ENCODE measurements around the gene ECM2.

The ECM2 gene

DNA sequence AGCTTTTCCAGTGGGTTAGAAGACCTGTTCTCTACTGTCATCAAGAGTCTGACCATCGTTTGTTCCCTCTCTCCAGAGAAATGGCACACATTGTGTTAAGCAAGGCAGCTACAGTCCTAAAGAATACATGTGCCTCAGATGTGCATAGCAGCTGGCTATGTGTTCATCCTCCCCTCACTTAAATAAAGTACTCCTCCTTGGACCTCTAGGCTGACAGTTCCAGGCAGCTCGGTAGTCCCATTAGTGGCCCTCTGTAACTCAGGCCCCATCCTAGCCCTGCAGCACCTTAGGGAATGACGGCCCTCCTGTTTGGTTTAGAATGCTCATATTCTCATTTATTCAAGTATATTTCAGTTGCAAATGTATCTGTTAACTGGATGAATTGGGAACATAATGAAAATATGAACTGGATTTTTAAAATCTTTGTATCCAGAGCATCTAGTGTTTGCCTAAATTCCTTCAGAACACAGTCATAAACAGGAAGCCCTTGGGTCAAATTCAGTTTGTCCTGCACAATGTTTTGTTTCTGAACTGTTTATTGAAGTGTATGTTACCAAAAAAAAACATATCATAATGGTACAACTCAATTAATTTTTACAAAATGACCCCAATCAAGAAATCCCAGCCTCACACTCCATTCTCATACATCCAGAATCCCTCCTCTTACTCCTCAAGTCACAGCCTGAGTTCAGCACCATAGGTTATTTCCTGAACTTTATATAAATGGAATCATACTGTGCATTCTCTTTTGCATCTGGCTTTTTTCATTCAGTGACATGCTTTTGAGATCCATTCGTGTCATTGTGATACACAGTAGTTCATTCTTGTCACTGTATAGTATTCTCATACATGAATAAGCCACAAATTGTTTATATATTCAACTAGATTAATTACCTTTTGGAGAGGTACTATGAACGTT is 51.9 kb downstream of the ECM2 start:
- no peak overlapping the region for H2AFZ ChIP-seq (ENCODE audit: low read length, unreplicated experiment)

DNA sequence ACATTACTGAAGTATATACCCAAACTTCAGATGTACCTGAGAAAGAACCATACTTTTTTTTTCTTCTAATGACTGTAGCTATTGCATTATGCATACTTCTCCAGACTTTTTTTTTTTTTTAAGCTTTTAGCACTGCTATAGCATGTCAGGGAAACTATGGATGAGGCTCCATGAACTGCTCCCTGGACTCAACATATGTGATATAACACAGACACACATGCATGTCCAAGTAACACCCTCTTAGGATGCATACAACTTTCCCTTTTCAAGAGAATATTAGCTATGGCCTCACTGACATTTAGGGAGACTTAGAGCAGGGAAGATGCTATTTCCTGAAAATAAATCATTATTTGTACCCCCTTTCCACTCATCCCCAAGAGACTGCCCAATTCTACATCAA is 53.0 kb downstream of the ECM2 start:
- H3K4me3 ChIP-seq (ENCODE audit: low read depth, low read length) = no peak overlapping the region
- H2AFZ ChIP-seq (ENCODE audit: low read length, unreplicated experiment) = no peak overlapping the region
- H3K27me3 ChIP-seq (ENCODE audit: insufficient read depth, low read length) = no peaks in the 10 kb centered on the region
- H3K27ac ChIP-seq (ENCODE audit: low read depth, low read length) = no peak overlapping the region
- H3K79me2 ChIP-seq (ENCODE audit: control insufficient read depth, insufficient read depth, low read length, unreplicated experiment) = no peaks in the 10 kb centered on the region
- H3K4me1 ChIP-seq (ENCODE audit: control insufficient read depth, insufficient read depth, low read length, unreplicated experiment) = peaks cover 38% of the 10 kb centered on the region
- no peaks in the 10 kb centered on the region for H3K36me3 ChIP-seq (ENCODE audit: insufficient read depth, low read length)

More for the DNA sequence above, 51.9 kb downstream of the ECM2 start:
- Histone ChIP-seq H3K36me3 (ENCODE audit: insufficient read depth, low read length) (no peaks in the 10 kb centered on the region), H3K27me3 (ENCODE audit: insufficient read depth, low read length) (no peaks in the 10 kb centered on the region), H3K4me3 (ENCODE audit: low read depth, low read length) (no peak overlapping the region), H3K79me2 (ENCODE audit: control insufficient read depth, insufficient read depth, low read length, unreplicated experiment) (no peaks in the 10 kb centered on the region), H3K4me1 (ENCODE audit: control insufficient read depth, insufficient read depth, low read length, unreplicated experiment) (peaks cover 43% of the 10 kb centered on the region), H3K27ac (ENCODE audit: low read depth, low read length) (no peak overlapping the region)

GRCh38 chr9:92482329-92482728 is 53.5 kb downstream of the ECM2 start, which contains the start of gene ASPN:
ASPN (minus strand) TSS chr9:92482506.
- no peaks in the 10 kb centered on the region for H3K27me3 ChIP-seq (ENCODE audit: insufficient read depth, low read length)
- no peaks in the 10 kb centered on the region for H3K36me3 ChIP-seq (ENCODE audit: insufficient read depth, low read length)
- no peak within 1 kb of the TSS for H2AFZ ChIP-seq (ENCODE audit: low read length, unreplicated experiment)
- H3K4me3 ChIP-seq (ENCODE audit: low read depth, low read length) = peak within 1 kb of the TSS; percentile 52; the same call in 1 of the 2 replicates
- H3K79me2 ChIP-seq (ENCODE audit: control insufficient read depth, insufficient read depth, low read length, unreplicated experiment) = no peaks in the 10 kb centered on the region
- H3K4me1 ChIP-seq (ENCODE audit: control insufficient read depth, insufficient read depth, low read length, unreplicated experiment) = peaks cover 38% of the 10 kb centered on the region
- no peak within 1 kb of the TSS for H3K27ac ChIP-seq (ENCODE audit: low read depth, low read length)

- Histone ChIP-seq H3K27me3 (ENCODE audit: insufficient read depth, low read length) (no peaks in the 10 kb centered on the region), H3K4me1 (ENCODE audit: control insufficient read depth, insufficient read depth, low read length, unreplicated experiment) (peaks cover 38% of the 10 kb centered on the region), H3K27ac (ENCODE audit: low read depth, low read length) (peak overlapping the region; percentile 33; the same call in 1 of the 2 replicates), H3K79me2 (ENCODE audit: control insufficient read depth, insufficient read depth, low read length, unreplicated experiment) (no peaks in the 10 kb centered on the region), H3K36me3 (ENCODE audit: insufficient read depth, low read length) (no peaks in the 10 kb centered on the region), H3K4me3 (ENCODE audit: low read depth, low read length) (peak overlapping the region; percentile 52; the same call in 1 of the 2 replicates), H2AFZ (ENCODE audit: low read length, unreplicated experiment) (peak overlapping the region; percentile 75)
Observed at GRCh38 chr9:92480986-92481633, 54.7 kb downstream of the ECM2 start.

DNA sequence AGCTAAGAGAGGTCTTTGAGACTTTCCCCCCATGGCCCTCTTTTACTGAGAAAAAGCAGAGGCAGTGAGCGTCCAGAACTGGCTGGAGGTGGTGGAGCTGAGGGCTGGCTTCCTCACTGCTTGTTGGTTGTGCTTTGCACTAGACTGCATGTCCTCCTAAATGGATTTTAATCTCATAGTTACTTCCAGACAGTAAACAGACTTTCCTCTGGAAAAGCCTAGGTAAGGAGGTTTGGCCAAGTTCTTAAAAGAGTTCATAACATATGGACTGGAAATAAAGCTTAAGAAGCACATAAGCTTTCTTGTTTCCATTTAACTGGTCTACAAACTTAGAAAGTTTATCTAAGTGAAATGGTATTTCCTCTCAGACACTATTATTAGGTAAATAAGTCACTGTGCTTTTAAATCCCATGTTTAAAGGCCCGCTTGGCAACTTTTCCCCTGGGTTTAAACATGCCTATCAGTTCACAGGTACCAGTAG is 55.5 kb downstream of the ECM2 start:
- no peaks in the 10 kb centered on the region for H3K79me2 ChIP-seq (ENCODE audit: control insufficient read depth, insufficient read depth, low read length, unreplicated experiment)
- no peaks in the 10 kb centered on the region for H3K36me3 ChIP-seq (ENCODE audit: insufficient read depth, low read length)
- H3K27ac ChIP-seq (ENCODE audit: low read depth, low read length) = peak overlapping the region; percentile 33; the same call in 1 of the 2 replicates
- peak overlapping the region; percentile 75 for H2AFZ ChIP-seq (ENCODE audit: low read length, unreplicated experiment)
- H3K4me1 ChIP-seq (ENCODE audit: control insufficient read depth, insufficient read depth, low read length, unreplicated experiment) = peaks cover 38% of the 10 kb centered on the region
- H3K4me3 ChIP-seq (ENCODE audit: low read depth, low read length) = peak overlapping the region; percentile 52; the same call in 1 of the 2 replicates
- H3K27me3 ChIP-seq (ENCODE audit: insufficient read depth, low read length) = no peaks in the 10 kb centered on the region

- Histone ChIP-seq H3K27ac (ENCODE audit: low read depth, low read length) (no peak overlapping the region), H3K27me3 (ENCODE audit: insufficient read depth, low read length) (no peaks in the 10 kb centered on the region)
Observed at GRCh38 chr9:92479346-92479745, 56.4 kb downstream of the ECM2 start.

DNA sequence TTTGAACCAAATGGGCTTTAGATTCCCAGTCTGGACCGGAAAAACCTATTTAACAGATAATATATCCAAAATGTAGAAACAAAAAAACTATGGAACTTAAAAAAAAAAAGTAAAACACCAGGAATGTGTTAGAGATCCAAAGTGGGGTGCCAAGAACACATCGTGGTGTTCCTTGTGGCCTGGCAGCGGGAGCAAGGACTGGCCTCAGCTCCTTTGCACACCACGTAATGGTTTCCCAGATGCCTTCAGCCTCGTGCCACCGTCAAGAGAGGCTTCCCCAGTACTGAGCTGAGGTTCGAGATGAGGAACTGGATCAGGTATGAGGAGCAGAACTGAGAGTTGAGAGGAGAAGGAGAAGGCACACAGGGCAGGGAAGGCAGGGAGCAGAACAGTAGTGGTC is 57.0 kb downstream of the ECM2 start:
- Histone ChIP-seq H3K36me3 (ENCODE audit: insufficient read depth, low read length) (no peaks in the 10 kb centered on the region), H3K27ac (ENCODE audit: low read depth, low read length) (no peak overlapping the region), H2AFZ (ENCODE audit: low read length, unreplicated experiment) (no peak overlapping the region), H3K27me3 (ENCODE audit: insufficient read depth, low read length) (no peaks in the 10 kb centered on the region), H3K79me2 (ENCODE audit: control insufficient read depth, insufficient read depth, low read length, unreplicated experiment) (no peaks in the 10 kb centered on the region), H3K4me3 (ENCODE audit: low read depth, low read length) (no peak overlapping the region), H3K4me1 (ENCODE audit: control insufficient read depth, insufficient read depth, low read length, unreplicated experiment) (peaks cover 31% of the 10 kb centered on the region)

More at GRCh38 chr9:92479346-92479745, 56.4 kb downstream of the ECM2 start:
- H3K4me3 ChIP-seq (ENCODE audit: low read depth, low read length) = no peak overlapping the region
- no peaks in the 10 kb centered on the region for H3K79me2 ChIP-seq (ENCODE audit: control insufficient read depth, insufficient read depth, low read length, unreplicated experiment)
- peaks cover 37% of the 10 kb centered on the region for H3K4me1 ChIP-seq (ENCODE audit: control insufficient read depth, insufficient read depth, low read length, unreplicated experiment)
- H3K36me3 ChIP-seq (ENCODE audit: insufficient read depth, low read length) = no peaks in the 10 kb centered on the region
- H2AFZ ChIP-seq (ENCODE audit: low read length, unreplicated experiment) = no peak overlapping the region

DNA sequence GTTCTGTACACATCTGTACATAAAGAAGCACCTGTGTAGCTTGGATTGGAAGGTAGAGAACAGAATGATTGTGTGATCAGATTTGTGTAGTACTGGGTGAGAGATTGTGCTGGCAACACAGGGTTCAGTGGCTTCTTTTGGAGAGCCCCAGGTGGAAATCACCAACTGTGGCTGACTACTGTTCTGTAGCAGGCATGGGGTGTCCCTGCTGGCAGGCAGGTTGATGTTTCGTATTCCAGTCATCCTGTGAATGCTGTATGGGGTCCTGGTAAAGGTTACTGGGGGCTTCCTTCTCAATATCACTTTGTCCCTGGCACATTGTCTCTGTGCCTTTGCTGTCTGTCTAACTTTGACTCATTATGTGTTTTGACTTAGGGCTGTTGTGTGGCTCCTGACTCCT is 58.8 kb downstream of the ECM2 start:
- Histone ChIP-seq H3K4me1 (ENCODE audit: control insufficient read depth, insufficient read depth, low read length, unreplicated experiment) (peaks cover 21% of the 10 kb centered on the region), H3K27ac (ENCODE audit: low read depth, low read length) (no peak overlapping the region), H3K4me3 (ENCODE audit: low read depth, low read length) (no peak overlapping the region), H2AFZ (ENCODE audit: low read length, unreplicated experiment) (no peak overlapping the region), H3K27me3 (ENCODE audit: insufficient read depth, low read length) (no peaks in the 10 kb centered on the region), H3K79me2 (ENCODE audit: control insufficient read depth, insufficient read depth, low read length, unreplicated experiment) (no peaks in the 10 kb centered on the region), H3K36me3 (ENCODE audit: insufficient read depth, low read length) (no peaks in the 10 kb centered on the region)

DNA sequence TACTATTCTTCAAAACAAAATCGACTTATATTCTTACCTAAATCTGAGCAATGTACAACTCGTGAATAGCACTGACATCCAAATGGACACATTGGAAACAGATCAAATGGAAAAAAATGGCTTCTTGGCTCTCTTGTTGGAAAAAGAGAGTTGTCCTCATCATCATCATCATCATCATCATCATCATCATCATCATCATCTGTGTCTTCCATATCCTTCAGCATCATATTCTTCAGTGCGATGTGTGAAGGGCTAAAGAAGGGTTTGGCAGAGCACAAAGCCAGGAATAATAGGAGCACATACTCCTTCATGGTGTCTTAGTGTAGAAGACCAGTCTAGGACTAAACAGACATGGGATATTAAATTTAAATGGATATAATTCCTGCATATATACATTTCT is 61.2 kb downstream of the ECM2 start:
- no peaks in the 10 kb centered on the region for H3K27me3 ChIP-seq (ENCODE audit: insufficient read depth, low read length)
- H3K79me2 ChIP-seq (ENCODE audit: control insufficient read depth, insufficient read depth, low read length, unreplicated experiment) = no peaks in the 10 kb centered on the region
- no peak overlapping the region for H2AFZ ChIP-seq (ENCODE audit: low read length, unreplicated experiment)
- no peak overlapping the region for H3K27ac ChIP-seq (ENCODE audit: low read depth, low read length)
- H3K4me3 ChIP-seq (ENCODE audit: low read depth, low read length) = no peak overlapping the region
- no peaks in the 10 kb centered on the region for H3K4me1 ChIP-seq (ENCODE audit: control insufficient read depth, insufficient read depth, low read length, unreplicated experiment)
- H3K36me3 ChIP-seq (ENCODE audit: insufficient read depth, low read length) = no peaks in the 10 kb centered on the region

GRCh38 chr9:92468206-92468605 is 67.6 kb downstream of the ECM2 start:
- H3K27ac ChIP-seq (ENCODE audit: low read depth, low read length) = no peak overlapping the region
- H3K27me3 ChIP-seq (ENCODE audit: insufficient read depth, low read length) = no peaks in the 10 kb centered on the region
- peaks cover 13% of the 10 kb centered on the region for H3K4me1 ChIP-seq (ENCODE audit: control insufficient read depth, insufficient read depth, low read length, unreplicated experiment)
- no peaks in the 10 kb centered on the region for H3K36me3 ChIP-seq (ENCODE audit: insufficient read depth, low read length)
- H2AFZ ChIP-seq (ENCODE audit: low read length, unreplicated experiment) = no peak overlapping the region
- no peaks in the 10 kb centered on the region for H3K79me2 ChIP-seq (ENCODE audit: control insufficient read depth, insufficient read depth, low read length, unreplicated experiment)
- no peak overlapping the region for H3K4me3 ChIP-seq (ENCODE audit: low read depth, low read length)

All from ACC112 (cell line).